ENCODE data around the gene BRIP1.
"Not testable (repeated sequence)": the region's sequence is repeated elsewhere in the genome, so short reads cannot be mapped to it uniquely, and the experiment has no call there.

Gene BRIP1

GRCh38 chr17:61826866-61827265 is 36.5 kb downstream of the BRIP1 start:
- DNase-seq: not testable (repeated sequence)

GRCh38 chr17:61826198-61826597 is 37.1 kb downstream of the BRIP1 start:
- not testable (repeated sequence) for DNase-seq

- DNase-seq: no peak
Measured at GRCh38 chr17:61825448-61826137, 37.7 kb downstream of the BRIP1 start.

GRCh38 chr17:61822326-61823285 is 40.7 kb downstream of the BRIP1 start:
- DNase-seq: no peak

GRCh38 chr17:61821655-61822054 is 41.7 kb downstream of the BRIP1 start:
- DNase-seq: no peak

- not testable (repeated sequence) for DNase-seq
Measured at GRCh38 chr17:61819265-61819664, 44.1 kb downstream of the BRIP1 start.

GRCh38 chr17:61818225-61818624 is 45.1 kb downstream of the BRIP1 start:
- DNase-seq: no peak

- no peak for DNase-seq
Measured at GRCh38 chr17:61817452-61817851, 45.9 kb downstream of the BRIP1 start.

GRCh38 chr17:61816538-61816937 is 46.8 kb downstream of the BRIP1 start:
- DNase-seq: no peak

- DNase-seq: no peak
Measured at GRCh38 chr17:61815863-61816503, 47.3 kb downstream of the BRIP1 start.

- DNase-seq: no peak
Measured at GRCh38 chr17:61814485-61814884, 48.8 kb downstream of the BRIP1 start.

- no peak for DNase-seq
Measured at GRCh38 chr17:61813211-61813610, 50.1 kb downstream of the BRIP1 start.

- DNase-seq: no peak
Measured at GRCh38 chr17:61812747-61813146, 50.6 kb downstream of the BRIP1 start.

GRCh38 chr17:61809816-61810392 is 53.4 kb downstream of the BRIP1 start:
- DNase-seq: no peak

GRCh38 chr17:61808442-61808841 is 54.9 kb downstream of the BRIP1 start:
- no peak for DNase-seq

GRCh38 chr17:61806936-61807335 is 56.4 kb downstream of the BRIP1 start:
- no peak for DNase-seq

- no peak for DNase-seq
Measured at GRCh38 chr17:61806081-61806828, 57.1 kb downstream of the BRIP1 start.

GRCh38 chr17:61805399-61805798 is 57.9 kb downstream of the BRIP1 start:
- no peak for DNase-seq

GRCh38 chr17:61803796-61804195 is 59.5 kb downstream of the BRIP1 start:
- DNase-seq: no peak

- DNase-seq: no peak
Measured at GRCh38 chr17:61803216-61803615, 60.1 kb downstream of the BRIP1 start.

GRCh38 chr17:61799812-61800484 is 63.4 kb downstream of the BRIP1 start:
- DNase-seq: no peak

- no peak for DNase-seq
Measured at GRCh38 chr17:61797283-61797682, 66.0 kb downstream of the BRIP1 start.

All from hematopoietic multipotent progenitor cell treated with erythropoietin and hydrocortisone succinate and interleukin-3 and kit ligand, for 8 days (in vitro differentiated cells).